Mucosa of descending colon (tissue), 3 donors: ENCODE data around the gene FBLN2. TPM values are rescaled to one million over a fixed set of nuclear protein-coding genes. Genes with fewer than 3 reads are reported as not detected.

Source experiments
- ATAC-seq: fragments of 200-7000 bp; cut with Tn5 transposase; one replicate; pipeline ENCODE4 v1.9.1; 2020; ENCODE audit warnings: mild to moderate bottlenecking, moderate library complexity
- DNase-seq, 3 donors: peaks; one replicate each; pipeline ENCODE4 v3.0.0-alpha.2; 2020
- H3K36me3 ChIP-seq: fragments of 200-600 bp; one replicate; pipeline ENCODE4 v1.8.0; 2021; ENCODE audit warnings: low read depth, mild to moderate bottlenecking
- H3K4me1 ChIP-seq: fragments of 200-600 bp; one replicate; pipeline ENCODE4 v1.8.0; 2021; ENCODE audit warnings: low read depth, mild to moderate bottlenecking
- H3K4me3 ChIP-seq: fragments of 200-600 bp; one replicate; pipeline ENCODE4 v1.8.0; 2021; ENCODE audit warnings: mild to moderate bottlenecking
- H3K9me3 ChIP-seq: fragments of 200-600 bp; one replicate; pipeline ENCODE4 v1.8.0; 2021; ENCODE audit warnings: mild to moderate bottlenecking
- CTCF ChIP-seq: fragments of 200-600 bp; IDR thresholded peaks from one replicate; pipeline ENCODE4 v1.8.0; 2022; ENCODE audit warnings: antibody characterized with exemption, mild to moderate bottlenecking
- intact Hi-C, 2 donors: fragments of 100-400 bp; cut with DNase I in 1 of 2; cut with micrococcal nuclease in 1 of 2; formaldehyde crosslinking; loops; one replicate each; pipeline versions ENCODE4 v1.11.0 to v1.11.1; 2022; cut with DNase I, micrococcal nuclease
- total RNA-seq, 3 donors: library from RNA; stranded (reverse); fragmentation: NEBNext Ultra II Directional in 2 of 3; extraction: Animal tissue kit (Norgen Biotek cat#: 25700) in 2 of 3; gene quantifications; one replicate each; pipeline versions ENCODE4 v1.2.1 to v1.2.4, GENCODE V29; 2021 to 2023
- donor health status: DM: no; HTN: no; CAD: no; lungs with moderate emphysema.
- donor health status: DM: no; HTN: no; CAD: no.
- donor health status: DM: no; HTN: yes; CAD: no.

Gene FBLN2
- total RNA-seq, 3 donors from 2014 or later: 10.2 to 48.9 (median 30.5) TPM

GRCh38 chr3:13564751-13565560 lies 16.0 kb downstream of the FBLN2 start:
- intact Hi-C loops: no loop called here
- DNase-seq (no peak), ATAC-seq (no peak)
- Histone ChIP-seq H3K36me3 (no peaks in the 10 kb centered on the region), H3K4me3 (no peak overlapping the region), H3K4me1 (no peaks in the 10 kb centered on the region), H3K9me3 (no peaks in the 10 kb centered on the region)
- no peak for TF ChIP-seq CTCF

- no peaks in the 10 kb centered on the region for H3K4me1 ChIP-seq
- intact Hi-C loops: no loop called here
- no peaks in the 10 kb centered on the region for H3K36me3 ChIP-seq
- no peak overlapping the region for H3K4me3 ChIP-seq
- no peak for DNase-seq
- no peaks in the 10 kb centered on the region for H3K9me3 ChIP-seq
- no peak for ATAC-seq
- TF ChIP-seq CTCF: no peak
Observed at GRCh38 chr3:13565581-13566452, 16.9 kb downstream of the FBLN2 start.

GRCh38 chr3:13566453-13566748 lies 17.5 kb downstream of the FBLN2 start:
- H3K36me3 ChIP-seq: no peaks in the 10 kb centered on the region
- H3K9me3 ChIP-seq: no peaks in the 10 kb centered on the region
- intact Hi-C loops: no loop called here
- ATAC-seq: no peak
- no peak for TF ChIP-seq CTCF
- no peak for DNase-seq
- H3K4me1 ChIP-seq: no peaks in the 10 kb centered on the region
- H3K4me3 ChIP-seq: no peak overlapping the region

- no peaks in the 10 kb centered on the region for H3K4me1 ChIP-seq
- ATAC-seq: no peak
- H3K36me3 ChIP-seq: no peaks in the 10 kb centered on the region
- H3K4me3 ChIP-seq: no peak overlapping the region
- DNase-seq: no peak
- no peak for TF ChIP-seq CTCF
- no peaks in the 10 kb centered on the region for H3K9me3 ChIP-seq
- intact Hi-C loops: no loop called here
Observed at GRCh38 chr3:13566769-13567310, 17.9 kb downstream of the FBLN2 start.

GRCh38 chr3:13567684-13568514 lies 19.0 kb downstream of the FBLN2 start:
- Histone ChIP-seq H3K4me1 (no peaks in the 10 kb centered on the region), H3K9me3 (no peaks in the 10 kb centered on the region)
- ATAC-seq: no peak

More at GRCh38 chr3:13567684-13568514, 19.0 kb downstream of the FBLN2 start:
- intact Hi-C loops: no loop called here
- no peak for DNase-seq
- H3K36me3 ChIP-seq: no peaks in the 10 kb centered on the region
- TF ChIP-seq CTCF: no peak
- no peak overlapping the region for H3K4me3 ChIP-seq
